ENCODE data around the gene IGFBP5.

- no peak for TF ChIP-seq MAX (IDR thresholded peaks at IDR 0.05; ENCODE audit: low read depth, low read length)
- no peak for TF ChIP-seq SUZ12 (IDR thresholded peaks at IDR 0.05; ENCODE audit: unreplicated experiment)
- TF ChIP-seq SKIL (IDR thresholded peaks at IDR 0.05; ENCODE audit: low read depth, poor library complexity, severe bottlenecking): no peak
- no peak for TF ChIP-seq CTCF (IDR thresholded peaks at IDR 0.05 in 2 of 3, conservative IDR thresholded peaks at IDR 0.05 in 1 of 3; ENCODE audit: control insufficient read depth in 2 of 3, extremely low read depth in 1 of 3, insufficient read depth in 1 of 3, low read depth in 3 of 3, low read length in 3 of 3)
- TF ChIP-seq ELK1 (IDR thresholded peaks at IDR 0.05; ENCODE audit: low read depth, low read length): no peak
- TF ChIP-seq RFX5 (IDR thresholded peaks at IDR 0.05; ENCODE audit: low read depth, low read length): no peak
- no peak for TF ChIP-seq EZH2 (IDR thresholded peaks at IDR 0.05; ENCODE audit: borderline replicate concordance, control insufficient read depth, low read depth, low read length)
- no peak for TF ChIP-seq TBL1XR1 (IDR thresholded peaks at IDR 0.05; ENCODE audit: low read depth, low read length)
- TF ChIP-seq ZNF384 (IDR thresholded peaks at IDR 0.05; ENCODE audit: borderline replicate concordance, low read depth, low read length): no peak
- TF ChIP-seq CBX5 (IDR thresholded peaks at IDR 0.05; ENCODE audit: low read depth): no peak
- TF ChIP-seq ZNF274 (IDR thresholded peaks at IDR 0.05; ENCODE audit: insufficient read depth, insufficient read length): no peak
Measured at GRCh38 chr2:216700781-216701180, 5.4 kb upstream of the IGFBP5 start.

All from GM12878 (cell line).